Measurements from ENCODE around the gene PLCB2.

PLCB2 gene

GRCh38 chr15:40307421-40308211, at the start of gene PLCB2:
TSS of gene PLCB2 (minus strand) at chr15:40307935. CDS start at chr15:40307672, 263 bp downstream.
- DNase-seq = no peak

GRCh38 chr15:40357246-40357645, 49.5 kb upstream of the PLCB2 start:
- DNase-seq = no peak

GRCh38 chr15:40355976-40356585, 48.3 kb upstream of the PLCB2 start:
- no peak for DNase-seq

GRCh38 chr15:40354408-40355171, 46.9 kb upstream of the PLCB2 start:
- peak; percentile 94 for DNase-seq

GRCh38 chr15:40353697-40354096, 46.0 kb upstream of the PLCB2 start:
- no peak for DNase-seq

GRCh38 chr15:40352281-40352901, 44.7 kb upstream of the PLCB2 start:
- no peak for DNase-seq

GRCh38 chr15:40349163-40349562, 41.4 kb upstream of the PLCB2 start:
- DNase-seq = no peak

- no peak for DNase-seq
Observed at GRCh38 chr15:40348474-40348870, 40.7 kb upstream of the PLCB2 start.

- DNase-seq = no peak
Observed at GRCh38 chr15:40347559-40348473, 40.1 kb upstream of the PLCB2 start.

- no peak for DNase-seq
Observed at GRCh38 chr15:40346579-40347558, 39.1 kb upstream of the PLCB2 start.

- no peak for DNase-seq
Observed at GRCh38 chr15:40345867-40346578, 38.3 kb upstream of the PLCB2 start.

GRCh38 chr15:40345225-40345866, 37.6 kb upstream of the PLCB2 start:
- no peak for DNase-seq

GRCh38 chr15:40344631-40345120, 36.9 kb upstream of the PLCB2 start:
- DNase-seq = peak; percentile 63

- peak; percentile 40 for DNase-seq
Observed at GRCh38 chr15:40344217-40344616, 36.5 kb upstream of the PLCB2 start.

GRCh38 chr15:40343512-40343911, 35.8 kb upstream of the PLCB2 start:
- peak; percentile 88 for DNase-seq

GRCh38 chr15:40342416-40343320, 34.9 kb upstream of the PLCB2 start:
- DNase-seq = no peak

- peak; percentile 82 for DNase-seq
Observed at GRCh38 chr15:40340740-40341400, 33.1 kb upstream of the PLCB2 start, which contains the start of gene CCDC9B. TSS of gene CCDC9B (minus strand) at chr15:40340939. CDS start at chr15:40340819, 120 bp downstream.

Measured in fibroblast of upper back skin (primary cell).